ENCODE measurements around the gene NCKAP5. TPM values are rescaled to one million over a fixed set of nuclear protein-coding genes. Genes with fewer than 3 reads are reported as not detected.

The NCKAP5 gene
- total and polyA plus RNA-seq, 4 donors = 2.3 to 20.2 (median 8.1) TPM

DNA sequence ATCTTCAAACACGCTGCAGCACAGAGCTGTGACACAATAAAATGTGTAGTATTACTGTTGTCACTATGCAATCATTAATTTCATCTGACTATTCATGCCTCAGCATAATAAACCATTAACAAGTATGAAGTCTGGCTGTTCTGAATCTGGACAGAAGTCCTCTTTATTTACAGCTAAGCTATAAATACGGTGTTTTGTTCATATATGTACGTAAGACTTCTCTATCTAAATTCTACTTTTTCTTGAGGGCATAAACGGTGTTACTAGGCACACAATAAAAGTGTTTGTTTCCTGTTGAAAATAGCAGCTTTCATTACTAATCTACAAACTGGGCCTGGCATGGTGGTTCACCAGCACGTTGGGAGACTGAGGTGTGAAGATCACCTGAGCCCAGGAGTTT lies 443.8 kb downstream of the NCKAP5 start:
- no peak overlapping the region for H3K9ac ChIP-seq (ENCODE audit: insufficient read depth in 1 of 2, low read length in 2 of 2)
- DNase-seq = no peak
- no peaks in the 10 kb centered on the region for H3K9me3 ChIP-seq (ENCODE audit: control insufficient read depth in 4 of 4, insufficient read depth in 3 of 4, low read length in 3 of 4)
- peaks cover 0 to 3% (median 0%) of the 10 kb centered on the region in 5 donors for H3K4me1 ChIP-seq (ENCODE audit: control insufficient read depth in 5 of 5, insufficient read depth in 5 of 5, low read length in 5 of 5)
- no peaks in the 10 kb centered on the region for H3K27me3 ChIP-seq (ENCODE audit: control insufficient read depth in 3 of 3, insufficient read depth in 3 of 3, low read length in 2 of 3)
- no peaks in the 10 kb centered on the region for H3K36me3 ChIP-seq (ENCODE audit: control insufficient read depth in 4 of 4, insufficient read depth in 4 of 4, low read length in 4 of 4)
- WGBS, 2 donors = 89 to 90% methylated on average over 5 of the region's 5 CpGs
- TF ChIP-seq, protein P1, sequence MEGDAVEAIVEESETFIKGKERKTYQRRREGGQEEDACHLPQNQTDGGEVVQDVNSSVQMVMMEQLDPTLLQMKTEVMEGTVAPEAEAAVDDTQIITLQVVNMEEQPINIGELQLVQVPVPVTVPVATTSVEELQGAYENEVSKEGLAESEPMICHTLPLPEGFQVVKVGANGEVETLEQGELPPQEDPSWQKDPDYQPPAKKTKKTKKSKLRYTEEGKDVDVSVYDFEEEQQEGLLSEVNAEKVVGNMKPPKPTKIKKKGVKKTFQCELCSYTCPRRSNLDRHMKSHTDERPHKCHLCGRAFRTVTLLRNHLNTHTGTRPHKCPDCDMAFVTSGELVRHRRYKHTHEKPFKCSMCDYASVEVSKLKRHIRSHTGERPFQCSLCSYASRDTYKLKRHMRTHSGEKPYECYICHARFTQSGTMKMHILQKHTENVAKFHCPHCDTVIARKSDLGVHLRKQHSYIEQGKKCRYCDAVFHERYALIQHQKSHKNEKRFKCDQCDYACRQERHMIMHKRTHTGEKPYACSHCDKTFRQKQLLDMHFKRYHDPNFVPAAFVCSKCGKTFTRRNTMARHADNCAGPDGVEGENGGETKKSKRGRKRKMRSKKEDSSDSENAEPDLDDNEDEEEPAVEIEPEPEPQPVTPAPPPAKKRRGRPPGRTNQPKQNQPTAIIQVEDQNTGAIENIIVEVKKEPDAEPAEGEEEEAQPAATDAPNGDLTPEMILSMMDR (IDR thresholded peaks at IDR 0.05; ENCODE audit: control extremely low read depth, extremely low read depth) = no peak
- H3K27ac ChIP-seq (ENCODE audit: low read depth in 1 of 2, low read length in 1 of 2) = no peak overlapping the region
- no peak overlapping the region for H3K4me3 ChIP-seq
- ATAC-seq (ENCODE audit: insufficient read depth, low FRiP score) = no peak

DNA sequence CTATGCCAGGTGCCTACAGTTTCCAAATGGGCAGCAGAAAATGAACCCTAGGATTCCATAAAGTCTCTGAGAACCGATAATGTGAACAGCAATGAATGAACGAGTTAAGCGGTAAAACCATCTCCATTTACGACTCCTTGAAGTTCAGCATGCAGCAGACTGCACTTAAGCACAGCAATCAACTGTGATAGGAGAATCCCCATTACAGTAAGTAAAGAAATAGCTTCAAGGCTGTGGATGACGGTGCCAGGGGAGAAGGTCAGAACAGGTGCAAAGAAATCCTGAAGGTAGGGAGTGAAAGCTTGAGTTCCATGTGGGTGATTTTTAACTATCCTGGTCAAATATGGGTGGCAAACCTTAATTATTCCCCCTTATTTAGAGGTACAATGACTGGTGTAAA lies 444.4 kb downstream of the NCKAP5 start:
- Histone ChIP-seq H3K36me3 (ENCODE audit: control insufficient read depth in 4 of 4, insufficient read depth in 4 of 4, low read length in 4 of 4) (no peaks in the 10 kb centered on the region), H3K4me3 (no peak overlapping the region), H3K4me1 (ENCODE audit: control insufficient read depth in 5 of 5, insufficient read depth in 5 of 5, low read length in 5 of 5) (peaks cover 0 to 3% (median 0%) of the 10 kb centered on the region in 5 donors), H3K27ac (ENCODE audit: low read depth in 1 of 2, low read length in 1 of 2) (no peak overlapping the region), H3K27me3 (ENCODE audit: control insufficient read depth in 3 of 3, insufficient read depth in 3 of 3, low read length in 2 of 3) (no peaks in the 10 kb centered on the region), H3K9ac (ENCODE audit: insufficient read depth in 1 of 2, low read length in 2 of 2) (no peak overlapping the region), H3K9me3 (ENCODE audit: control insufficient read depth in 4 of 4, insufficient read depth in 3 of 4, low read length in 3 of 4) (no peaks in the 10 kb centered on the region)
- WGBS, 2 donors = 89 to 94% methylated on average over 5 of the region's 5 CpGs
- DNase-seq (no peak), ATAC-seq (ENCODE audit: insufficient read depth, low FRiP score) (no peak)
- TF ChIP-seq, protein P1 (IDR thresholded peaks at IDR 0.05; ENCODE audit: control extremely low read depth, extremely low read depth) = no peak

DNA sequence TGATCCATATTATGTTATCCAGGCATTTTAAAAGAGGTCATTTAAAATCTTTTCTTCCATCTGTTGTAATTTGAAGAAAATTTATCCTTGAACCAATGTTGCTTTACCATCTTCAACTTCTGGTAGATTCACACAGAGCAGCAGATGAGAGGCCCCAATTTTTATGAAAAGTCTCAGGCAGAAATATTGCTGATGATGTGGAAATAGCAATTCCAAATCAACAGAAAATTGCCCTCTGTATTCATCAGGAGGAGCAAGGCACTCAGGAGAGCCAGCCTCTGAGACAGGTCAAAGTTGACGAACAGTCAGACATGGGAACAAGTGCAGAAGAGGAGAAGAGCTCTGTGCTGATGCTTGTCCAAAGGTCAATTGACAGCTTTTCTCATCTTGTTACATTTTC lies 444.9 kb downstream of the NCKAP5 start:
- TF ChIP-seq, protein P1 (IDR thresholded peaks at IDR 0.05; ENCODE audit: control extremely low read depth, extremely low read depth) = no peak
- Histone ChIP-seq H3K4me3 (no peak overlapping the region), H3K4me1 (ENCODE audit: control insufficient read depth in 5 of 5, insufficient read depth in 5 of 5, low read length in 5 of 5) (peaks cover 0 to 3% (median 0%) of the 10 kb centered on the region in 5 donors), H3K36me3 (ENCODE audit: control insufficient read depth in 4 of 4, insufficient read depth in 4 of 4, low read length in 4 of 4) (no peaks in the 10 kb centered on the region), H3K27me3 (ENCODE audit: control insufficient read depth in 3 of 3, insufficient read depth in 3 of 3, low read length in 2 of 3) (no peaks in the 10 kb centered on the region), H3K9ac (ENCODE audit: insufficient read depth in 1 of 2, low read length in 2 of 2) (no peak overlapping the region), H3K27ac (ENCODE audit: low read depth in 1 of 2, low read length in 1 of 2) (no peak overlapping the region), H3K9me3 (ENCODE audit: control insufficient read depth in 4 of 4, insufficient read depth in 3 of 4, low read length in 3 of 4) (no peaks in the 10 kb centered on the region)
- no peak for DNase-seq
- WGBS, 2 donors = 91 to 95% methylated on average over 1 of the region's 1 CpG
- ATAC-seq (ENCODE audit: insufficient read depth, low FRiP score) = no peak

DNA sequence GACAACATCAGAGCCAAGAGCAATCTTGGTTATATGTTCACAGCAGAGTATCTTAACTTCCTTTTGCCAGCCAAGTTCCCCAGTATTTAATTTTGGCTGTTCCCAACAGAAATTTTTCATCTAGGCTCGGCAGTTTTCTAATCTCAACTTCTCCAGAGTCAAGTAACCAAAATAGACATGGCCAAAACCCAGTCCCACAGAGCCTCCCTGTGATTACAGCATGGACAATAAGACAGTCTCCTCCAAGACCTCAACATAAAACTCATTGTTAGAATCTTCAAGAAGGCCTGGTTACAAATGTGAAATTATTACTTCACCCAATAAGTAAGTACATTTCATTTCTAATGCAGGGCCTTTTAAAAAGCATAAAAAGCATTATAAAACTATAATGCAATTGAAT lies 445.7 kb downstream of the NCKAP5 start:
- 32 to 38% methylated on average over 1 of the region's 1 CpG for WGBS, 2 donors
- peaks cover 0 to 3% (median 0%) of the 10 kb centered on the region in 5 donors for H3K4me1 ChIP-seq (ENCODE audit: control insufficient read depth in 5 of 5, insufficient read depth in 5 of 5, low read length in 5 of 5)
- no peaks in the 10 kb centered on the region for H3K27me3 ChIP-seq (ENCODE audit: control insufficient read depth in 3 of 3, insufficient read depth in 3 of 3, low read length in 2 of 3)
- DNase-seq (no peak), ATAC-seq (ENCODE audit: insufficient read depth, low FRiP score) (no peak)
- TF ChIP-seq, protein P1 (IDR thresholded peaks at IDR 0.05; ENCODE audit: control extremely low read depth, extremely low read depth) = no peak
- H3K4me3 ChIP-seq = no peak overlapping the region
- no peak overlapping the region for H3K27ac ChIP-seq (ENCODE audit: low read depth in 1 of 2, low read length in 1 of 2)
- no peaks in the 10 kb centered on the region for H3K36me3 ChIP-seq (ENCODE audit: control insufficient read depth in 4 of 4, insufficient read depth in 4 of 4, low read length in 4 of 4)
- no peak overlapping the region for H3K9ac ChIP-seq (ENCODE audit: insufficient read depth in 1 of 2, low read length in 2 of 2)
- H3K9me3 ChIP-seq (ENCODE audit: control insufficient read depth in 4 of 4, insufficient read depth in 3 of 4, low read length in 3 of 4) = no peaks in the 10 kb centered on the region

Data from lung (tissue), 12 donors.